GM21737 (cell line): ENCODE measurements around the gene PDHB.

Experiments
- ATAC-seq: cut with Tn5 transposase; IDR thresholded peaks from one replicate; pipeline ENCODE4 v1.9.1; 2021; ENCODE audit warnings: mild to moderate bottlenecking, moderate library complexity; ENCODE audit not compliant: unreplicated experiment

PDHB gene

GRCh38 chr3:58433400-58434167 is at the start of gene PDHB:
TSS of gene PDHB (minus strand) at chr3:58433832. CDS start at chr3:58433809, 23 bp downstream.
- peak; percentile 96 for ATAC-seq

GRCh38 chr3:58482917-58483636 is 49.4 kb upstream of the PDHB start:
- ATAC-seq, result no peak

DNA sequence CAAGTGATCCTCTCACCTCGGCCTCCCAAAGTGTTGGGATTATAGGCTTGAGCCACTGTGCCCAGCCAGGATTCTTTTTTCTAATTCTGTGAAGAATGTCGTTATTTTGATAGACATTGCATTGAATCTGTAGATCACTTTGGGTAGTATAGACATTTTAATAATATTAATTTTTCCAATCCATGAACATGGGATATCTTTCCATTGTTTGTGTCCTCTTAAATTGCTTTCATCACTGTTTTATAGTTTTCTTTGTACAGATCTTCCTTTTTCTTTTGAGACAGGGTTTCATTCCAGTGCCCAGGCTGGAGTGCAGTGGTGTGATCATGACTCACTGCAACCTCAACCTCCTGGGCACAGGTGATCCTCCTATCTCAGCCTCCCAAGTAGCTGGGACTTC is 46.7 kb upstream of the PDHB start:
- no peak for ATAC-seq

DNA sequence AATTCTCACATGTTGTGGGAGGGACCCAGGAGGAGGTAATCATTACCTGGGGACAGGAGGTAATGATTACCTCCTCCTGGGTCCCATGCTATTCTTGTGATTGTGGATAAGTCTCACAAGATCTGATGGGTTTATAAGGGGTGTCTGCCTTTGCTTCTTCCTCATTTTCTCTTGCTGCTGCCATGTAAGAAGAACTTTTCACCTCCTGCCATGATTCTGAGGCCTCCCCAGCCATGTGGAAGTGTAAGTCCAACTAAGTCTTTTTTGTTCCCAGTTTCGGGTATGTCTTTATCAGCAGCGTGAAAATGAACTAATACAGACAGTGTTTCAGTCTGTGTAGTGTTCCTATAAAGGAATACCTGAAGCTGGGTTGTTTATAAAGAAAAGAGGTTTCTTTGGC is 45.1 kb upstream of the PDHB start:
- no peak for ATAC-seq

DNA sequence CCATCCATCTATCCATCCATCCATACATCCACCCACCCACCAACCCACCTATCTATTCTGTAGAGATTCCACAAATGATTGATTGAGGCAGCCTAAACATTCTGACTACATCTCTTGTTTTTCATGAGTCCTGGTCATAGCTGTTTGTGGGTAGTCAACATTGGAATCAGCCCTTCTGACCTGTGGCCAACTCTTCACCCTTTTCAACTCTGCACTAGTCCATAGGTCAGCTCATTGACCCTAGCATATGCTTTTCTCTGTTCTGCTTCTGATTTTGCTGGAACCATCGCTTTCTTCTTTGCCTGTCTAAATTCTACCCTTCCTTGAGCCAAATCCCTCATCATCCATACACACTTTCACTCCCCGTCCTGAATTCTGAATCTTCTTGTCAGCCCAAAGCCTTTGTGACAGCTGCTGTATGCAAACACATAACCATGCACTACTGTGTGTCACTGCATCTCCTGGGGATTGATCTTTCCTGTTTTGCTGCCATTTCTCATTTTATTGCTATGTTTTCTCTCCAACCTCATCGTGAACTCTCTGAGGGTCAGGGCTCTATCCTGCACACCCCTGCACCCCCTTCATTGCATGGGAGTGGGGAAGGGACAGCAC is 41.4 kb upstream of the PDHB start:
- ATAC-seq, result no peak

- ATAC-seq, result no peak
Measured at GRCh38 chr3:58474348-58474911, 40.8 kb upstream of the PDHB start.

DNA sequence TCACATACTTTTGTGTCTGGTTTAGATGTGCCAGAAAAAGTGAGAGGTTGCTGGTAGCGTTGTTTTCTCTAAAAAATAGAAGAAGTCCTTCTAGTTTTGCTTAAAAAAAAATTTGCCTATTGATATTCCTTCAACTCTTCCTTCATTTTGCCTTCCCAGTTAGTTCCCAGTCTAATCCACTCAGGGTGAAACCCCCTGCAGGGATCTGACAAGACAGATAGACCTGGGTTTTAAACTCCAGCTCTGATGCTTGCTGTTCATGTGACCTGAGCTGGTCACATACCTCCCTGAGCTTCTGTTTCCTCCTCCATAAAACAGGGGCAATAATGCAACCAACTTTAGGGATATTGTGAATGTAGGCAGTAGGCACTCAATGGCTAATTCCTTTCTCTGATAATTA is 39.6 kb upstream of the PDHB start:
- no peak for ATAC-seq

- ATAC-seq, result no peak
Measured at GRCh38 chr3:58471025-58471887, 37.6 kb upstream of the PDHB start.

- no peak for ATAC-seq
Measured at GRCh38 chr3:58470363-58471024, 36.9 kb upstream of the PDHB start.

DNA sequence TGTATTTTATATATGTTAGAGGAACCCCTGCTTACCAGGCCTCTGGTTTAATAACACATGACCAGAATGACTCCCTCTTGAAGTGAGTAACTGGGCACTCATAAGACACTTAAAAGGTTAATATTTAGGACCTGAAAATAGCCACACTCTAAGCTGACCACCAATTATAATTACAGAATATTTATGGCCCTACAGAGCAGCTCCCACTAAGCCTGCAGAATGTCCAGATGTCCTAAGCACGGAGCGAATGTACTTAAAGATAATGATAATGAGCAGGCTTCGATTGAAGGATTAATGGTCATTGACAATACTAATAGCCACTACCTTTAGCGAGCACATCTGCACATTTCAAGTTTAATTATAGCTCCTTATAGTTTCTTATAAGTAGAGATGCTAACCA is 35.5 kb upstream of the PDHB start:
- ATAC-seq, result no peak

GRCh38 chr3:58466899-58467563 is 33.4 kb upstream of the PDHB start:
- no peak for ATAC-seq

DNA sequence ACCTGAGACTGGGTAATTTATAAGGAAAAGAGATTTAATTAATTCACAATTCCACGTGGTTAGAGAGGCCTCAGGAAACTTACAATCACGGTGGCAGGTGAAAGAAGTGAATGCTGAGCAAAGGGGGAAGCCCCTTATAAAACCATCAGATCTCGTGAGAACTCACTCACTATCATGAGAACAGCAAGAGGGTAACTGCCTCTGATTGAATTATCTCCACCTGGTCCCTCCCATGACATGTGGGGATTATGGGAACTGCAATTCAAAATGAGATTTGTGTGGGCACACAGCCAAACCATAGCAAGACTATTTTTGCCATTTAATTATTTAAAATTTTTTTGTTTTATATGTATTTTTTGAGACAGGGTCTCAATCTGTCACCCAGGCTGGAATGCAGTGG is 31.2 kb upstream of the PDHB start:
- no peak for ATAC-seq

- ATAC-seq, result no peak
Measured at GRCh38 chr3:58463942-58464271, 30.3 kb upstream of the PDHB start.

DNA sequence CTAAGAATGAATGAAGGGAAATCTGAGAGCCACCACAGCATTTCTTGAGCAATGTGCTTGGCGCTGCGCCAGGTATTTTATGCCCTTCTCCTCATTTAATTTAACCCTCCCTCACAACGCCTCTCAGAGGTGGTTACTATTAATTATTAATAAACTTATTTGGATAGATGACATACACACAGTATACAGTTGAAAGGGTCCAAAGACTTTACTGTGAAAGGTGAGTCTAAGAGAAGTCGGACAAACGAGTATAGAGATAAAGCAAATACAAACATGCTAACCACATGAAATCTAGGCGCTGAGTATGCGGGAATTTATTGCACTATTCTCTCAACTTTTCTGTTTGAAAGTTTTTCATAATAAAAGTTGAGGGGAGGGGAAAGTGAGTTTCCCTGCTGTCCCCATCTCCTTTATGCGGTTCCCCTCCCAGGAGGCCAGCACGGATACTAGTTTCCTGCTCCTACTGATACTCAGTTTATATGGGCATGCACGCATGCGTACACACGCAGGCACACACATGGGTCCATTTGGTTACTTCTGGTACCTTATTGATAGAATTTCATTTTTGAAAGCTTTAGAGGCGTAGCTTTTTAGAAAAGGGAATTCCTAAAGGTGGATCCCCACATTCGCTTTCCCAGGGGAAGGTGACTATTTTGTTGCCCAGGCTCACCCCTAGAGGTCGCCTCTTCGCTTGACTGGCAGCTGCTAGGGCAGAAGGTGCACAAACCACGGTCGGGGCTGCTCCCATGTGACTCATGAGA is 29.7 kb upstream of the PDHB start:
- peak; percentile 83 for ATAC-seq

DNA sequence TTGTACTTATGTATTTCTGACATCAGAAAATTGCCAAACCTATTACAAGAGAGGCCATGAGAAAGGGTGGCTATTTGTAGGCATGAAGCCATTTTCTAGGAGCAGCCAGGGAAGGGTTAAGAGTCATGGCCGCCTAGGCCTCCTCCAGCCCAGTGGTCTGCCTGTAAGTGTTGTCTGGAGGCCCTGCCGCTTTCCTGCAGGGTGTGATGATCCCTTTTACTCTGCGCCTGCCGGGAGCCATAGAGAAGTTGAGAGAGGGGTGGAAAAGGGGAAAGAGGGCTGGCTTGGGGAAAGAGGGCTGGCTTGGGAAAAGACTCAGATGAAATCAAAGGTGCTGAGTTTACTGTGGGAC is 29.2 kb upstream of the PDHB start:
- no peak for ATAC-seq

DNA sequence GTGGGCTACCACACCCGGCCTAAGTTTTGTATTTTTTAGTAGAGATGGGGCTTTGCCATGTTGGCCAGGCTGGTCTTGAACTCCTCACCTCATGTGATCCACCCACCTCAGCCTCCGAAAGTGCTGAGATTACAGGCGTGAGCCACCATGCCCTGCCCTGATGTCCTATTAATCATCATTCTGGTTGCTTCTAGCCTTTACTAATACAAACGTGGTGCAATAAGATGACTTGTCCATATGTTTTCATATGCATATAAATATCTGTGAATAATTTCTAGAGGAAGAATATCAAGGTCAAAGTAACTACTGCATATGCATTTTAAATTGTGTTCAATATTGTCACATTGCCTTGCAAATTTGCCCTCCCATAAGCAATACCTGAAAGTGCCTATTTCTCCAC is 25.5 kb upstream of the PDHB start:
- no peak for ATAC-seq

DNA sequence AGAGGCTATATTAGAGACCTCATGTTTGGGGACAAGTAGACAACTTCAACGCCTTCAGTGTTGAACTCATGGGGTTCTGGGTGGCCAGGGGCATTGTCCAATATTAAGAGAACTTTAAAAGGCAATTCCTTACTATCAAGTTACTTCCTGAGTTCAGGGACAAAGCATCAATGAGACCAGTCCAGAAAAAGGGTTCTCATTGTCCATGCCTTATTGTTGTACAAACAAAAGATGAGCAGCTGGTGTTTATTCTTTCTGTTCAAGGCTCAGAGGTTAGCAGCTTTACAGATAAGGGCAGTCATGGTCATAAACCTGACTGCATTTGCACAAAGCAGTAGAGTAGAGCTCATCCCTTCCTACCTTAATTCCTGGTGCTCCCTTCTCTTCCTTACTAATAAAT is 18.5 kb upstream of the PDHB start:
- no peak for ATAC-seq

DNA sequence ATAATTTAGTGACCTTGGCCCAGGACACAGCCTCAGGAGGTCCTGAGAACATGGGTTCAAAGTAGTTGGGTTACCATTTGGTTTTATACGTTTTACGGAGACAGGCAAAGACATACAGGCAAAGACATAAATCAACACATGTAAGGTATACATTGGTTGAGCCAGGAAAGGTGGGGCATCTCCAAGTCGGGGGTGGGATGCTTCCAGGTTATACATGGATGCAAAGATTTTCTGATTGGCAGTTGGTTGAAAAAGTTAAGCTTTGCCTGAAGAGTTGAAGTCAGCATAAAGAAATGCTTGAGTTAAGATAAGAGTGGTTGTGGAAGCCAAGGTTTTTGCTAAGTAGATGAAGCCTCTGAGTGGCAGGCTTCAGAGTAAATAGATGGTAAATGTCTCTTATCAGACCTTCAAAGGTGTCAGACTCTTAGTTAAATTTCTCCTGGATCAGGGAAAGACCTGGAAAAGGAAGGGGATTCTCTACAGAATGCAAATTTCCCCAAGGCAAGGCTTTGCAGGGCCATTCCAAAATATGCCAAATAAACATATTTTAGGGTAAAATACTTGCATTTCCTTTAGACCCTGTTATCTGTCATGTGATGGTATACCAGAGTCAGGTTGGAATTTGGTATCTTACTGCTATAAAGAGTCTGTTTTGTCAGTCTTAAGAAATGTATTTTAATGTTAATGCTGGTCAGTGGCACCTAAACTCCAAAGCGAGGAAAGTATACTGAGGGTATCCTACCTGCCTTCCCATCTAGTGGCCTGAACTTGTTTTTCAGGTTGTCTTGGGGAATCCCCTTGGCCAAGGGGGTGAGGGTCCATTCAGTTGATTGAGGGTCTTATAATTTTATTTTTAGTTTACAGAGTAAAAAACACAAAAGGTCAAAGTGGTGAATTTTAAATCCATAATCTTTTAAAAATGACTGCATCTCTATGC is 8.2 kb upstream of the PDHB start:
- ATAC-seq, result no peak
